ENCODE results near the gene CAMTA1.

CAMTA1 gene

DNA sequence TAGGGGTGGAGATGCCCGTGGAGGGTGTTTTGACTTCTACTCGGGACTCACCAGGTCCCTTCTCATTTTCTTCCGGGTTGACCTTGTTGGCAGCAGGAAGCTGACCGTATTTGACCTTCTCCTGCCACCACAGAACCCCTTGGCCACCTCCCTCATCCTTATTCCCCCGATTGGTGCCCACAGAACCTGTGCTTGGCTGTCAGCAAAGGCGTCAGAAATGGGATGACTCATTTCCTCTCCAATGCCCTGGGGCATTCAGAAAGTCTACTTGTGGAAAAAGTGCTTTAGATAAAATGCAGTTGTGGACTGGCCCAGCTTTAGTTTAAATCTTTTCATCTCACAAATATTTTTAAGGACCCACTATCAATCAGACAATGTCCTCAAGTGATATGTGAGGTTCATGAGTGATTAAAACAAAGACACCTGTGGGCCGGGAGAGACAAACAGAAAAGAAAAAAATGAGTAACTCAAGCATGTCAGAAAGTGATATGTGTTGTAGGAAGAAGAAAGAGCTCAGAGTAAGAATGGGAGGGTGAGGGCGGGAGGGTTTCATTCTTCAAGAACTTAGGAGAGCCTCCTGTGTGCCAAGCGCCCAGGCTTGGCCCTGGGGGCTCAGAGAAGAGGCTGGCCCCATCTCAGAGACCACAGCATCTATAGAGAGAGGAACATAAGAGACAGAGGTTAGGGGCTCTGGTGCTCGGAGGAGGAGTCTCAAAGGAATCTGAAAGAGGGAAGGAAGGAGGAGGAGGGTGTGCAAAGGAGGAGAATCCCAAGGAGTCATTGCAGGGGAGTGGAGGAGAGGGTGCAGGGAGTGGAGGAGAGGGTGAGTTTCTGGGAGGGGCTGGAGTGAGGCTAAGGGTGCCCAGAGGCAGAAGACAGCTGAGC is 764.3 kb downstream of the CAMTA1 start:
- peak; percentile 90 for ATAC-seq
- TF ChIP-seq BACH2 (CRISPR knock-in tag; IDR thresholded peaks at IDR 0.05; ENCODE audit: borderline replicate concordance) (no peak), ISL1 (CRISPR knock-in tag; IDR thresholded peaks at IDR 0.05) (peak; percentile 28; the same call in 1 of the 2 replicates), ARNTL (CRISPR knock-in tag; IDR thresholded peaks at IDR 0.05; ENCODE audit: borderline replicate concordance, low read depth) (no peak)

DNA sequence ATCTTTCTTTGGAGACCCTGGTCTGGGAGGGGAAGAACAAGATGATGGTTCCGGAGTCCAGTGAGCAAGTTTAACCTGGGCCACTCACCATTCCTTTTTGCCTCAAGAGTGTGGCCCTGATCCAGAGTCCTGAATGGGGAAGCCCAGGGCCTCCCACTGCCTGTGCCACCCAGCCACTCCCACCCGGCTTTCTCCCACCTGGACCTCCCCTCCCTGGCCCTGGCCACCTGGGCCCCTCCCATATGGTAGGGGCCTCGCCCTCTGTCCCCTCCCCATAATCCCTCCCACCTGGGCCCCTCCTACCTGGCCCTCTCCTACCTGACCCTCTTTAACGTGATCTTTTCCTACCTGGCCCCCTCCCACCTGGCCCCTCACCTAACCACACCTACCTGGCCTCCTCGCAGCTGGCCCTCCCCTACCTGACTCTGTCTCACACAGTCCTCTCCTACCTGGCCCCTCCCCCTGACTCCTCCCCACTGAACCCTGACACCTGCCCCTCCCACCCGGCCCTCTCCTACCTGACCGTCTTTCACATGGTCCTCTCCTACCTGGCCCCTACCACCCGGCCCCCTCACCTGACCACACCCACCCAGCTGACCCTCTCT is 765.1 kb downstream of the CAMTA1 start:
- ATAC-seq, result 0 out of 3 replicates have a peak, but pooled peaks have one; percentile 5
- TF ChIP-seq CSRNP3 (CRISPR knock-in tag; IDR thresholded peaks at IDR 0.05), result no peak
- TF ChIP-seq, protein P1, sequence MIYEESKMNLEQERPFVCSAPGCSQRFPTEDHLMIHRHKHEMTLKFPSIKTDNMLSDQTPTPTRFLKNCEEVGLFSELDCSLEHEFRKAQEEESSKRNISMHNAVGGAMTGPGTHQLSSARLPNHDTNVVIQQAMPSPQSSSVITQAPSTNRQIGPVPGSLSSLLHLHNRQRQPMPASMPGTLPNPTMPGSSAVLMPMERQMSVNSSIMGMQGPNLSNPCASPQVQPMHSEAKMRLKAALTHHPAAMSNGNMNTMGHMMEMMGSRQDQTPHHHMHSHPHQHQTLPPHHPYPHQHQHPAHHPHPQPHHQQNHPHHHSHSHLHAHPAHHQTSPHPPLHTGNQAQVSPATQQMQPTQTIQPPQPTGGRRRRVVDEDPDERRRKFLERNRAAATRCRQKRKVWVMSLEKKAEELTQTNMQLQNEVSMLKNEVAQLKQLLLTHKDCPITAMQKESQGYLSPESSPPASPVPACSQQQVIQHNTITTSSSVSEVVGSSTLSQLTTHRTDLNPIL (CRISPR knock-in tag; IDR thresholded peaks at IDR 0.05; ENCODE audit: low read depth), result no peak
- no peak for TF ChIP-seq CSDC2 (CRISPR knock-in tag; IDR thresholded peaks at IDR 0.05)
- TF ChIP-seq BACH2 (CRISPR knock-in tag; IDR thresholded peaks at IDR 0.05; ENCODE audit: borderline replicate concordance), result no peak
- no peak for TF ChIP-seq RARB (CRISPR knock-in tag; IDR thresholded peaks at IDR 0.05)
- TF ChIP-seq OSR1 (CRISPR knock-in tag; IDR thresholded peaks at IDR 0.05), result no peak
- TF ChIP-seq TOX (CRISPR knock-in tag; IDR thresholded peaks at IDR 0.05; ENCODE audit: borderline replicate concordance), result no peak
- no peak for TF ChIP-seq ZNF8 (CRISPR knock-in tag; IDR thresholded peaks at IDR 0.05)
- no peak for TF ChIP-seq ISL1 (CRISPR knock-in tag; IDR thresholded peaks at IDR 0.05)

DNA sequence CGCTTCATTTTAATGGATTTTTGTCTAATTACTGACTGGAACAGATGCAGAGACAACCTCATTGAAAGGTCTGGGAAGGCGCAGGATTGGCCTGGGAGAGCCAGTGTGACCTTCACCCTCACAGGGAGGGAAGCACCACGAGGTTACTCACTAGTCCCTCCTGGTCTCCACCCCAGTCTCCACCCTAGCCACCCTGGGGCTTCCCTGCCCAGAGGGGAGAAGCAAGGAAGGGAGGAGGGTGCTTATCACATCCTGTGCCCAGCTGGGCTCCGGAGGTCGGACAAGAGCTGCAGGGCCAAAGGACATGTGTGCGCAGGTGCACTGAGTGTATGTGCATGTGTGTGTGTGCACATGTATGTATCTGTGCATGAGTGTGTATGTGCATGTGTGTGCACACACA is 765.7 kb downstream of the CAMTA1 start:
- TF ChIP-seq RARB (CRISPR knock-in tag; IDR thresholded peaks at IDR 0.05) (no peak), OSR1 (CRISPR knock-in tag; IDR thresholded peaks at IDR 0.05) (no peak), TCF4 (CRISPR knock-in tag; IDR thresholded peaks at IDR 0.05; ENCODE audit: borderline replicate concordance) (no peak), TOX (CRISPR knock-in tag; IDR thresholded peaks at IDR 0.05; ENCODE audit: borderline replicate concordance) (no peak), ZNF70 (CRISPR knock-in tag; IDR thresholded peaks at IDR 0.05) (no peak), ZFP30 (CRISPR knock-in tag; IDR thresholded peaks at IDR 0.05) (no peak), PPARA (CRISPR knock-in tag; IDR thresholded peaks at IDR 0.05; ENCODE audit: borderline replicate concordance) (no peak), CSRNP3 (CRISPR knock-in tag; IDR thresholded peaks at IDR 0.05) (no peak)

DNA sequence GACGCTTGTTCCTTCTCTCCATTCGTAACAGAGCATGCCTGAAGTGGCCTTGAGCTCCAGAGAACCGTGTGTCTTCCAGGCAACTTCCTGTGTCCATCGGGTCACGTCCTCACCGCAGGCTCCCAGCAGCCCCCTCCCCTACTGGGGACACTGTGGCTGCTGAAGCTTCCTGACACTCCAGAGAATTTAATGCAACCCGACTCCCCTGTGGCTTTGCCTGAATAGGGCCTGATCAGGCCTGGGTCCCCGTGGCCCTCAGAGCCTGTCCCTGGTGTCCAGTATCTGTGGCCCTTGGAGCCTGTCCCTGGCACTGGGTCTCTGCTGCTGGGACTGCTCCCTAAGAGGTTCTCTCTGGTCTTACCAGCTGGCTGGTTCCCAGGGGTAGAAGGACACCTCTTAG is 766.2 kb downstream of the CAMTA1 start:
- no peak for ATAC-seq
- TF ChIP-seq ESRRG (CRISPR knock-in tag; IDR thresholded peaks at IDR 0.05) (no peak), TOX (CRISPR knock-in tag; IDR thresholded peaks at IDR 0.05; ENCODE audit: borderline replicate concordance) (no peak), ARNTL (CRISPR knock-in tag; IDR thresholded peaks at IDR 0.05; ENCODE audit: borderline replicate concordance, low read depth) (no peak), TCF4 (CRISPR knock-in tag; IDR thresholded peaks at IDR 0.05; ENCODE audit: borderline replicate concordance) (no peak), ZNF565 (CRISPR knock-in tag; conservative IDR thresholded peaks at IDR 0.05; ENCODE audit: low read depth) (no peak), ZFP3 (CRISPR knock-in tag; IDR thresholded peaks at IDR 0.05) (no peak), CSDC2 (CRISPR knock-in tag; IDR thresholded peaks at IDR 0.05) (no peak), CSRNP3 (CRISPR knock-in tag; IDR thresholded peaks at IDR 0.05) (no peak), RARB (CRISPR knock-in tag; IDR thresholded peaks at IDR 0.05) (no peak), PPARA (CRISPR knock-in tag; IDR thresholded peaks at IDR 0.05; ENCODE audit: borderline replicate concordance) (no peak), ISL1 (CRISPR knock-in tag; IDR thresholded peaks at IDR 0.05) (no peak), ZNF70 (CRISPR knock-in tag; IDR thresholded peaks at IDR 0.05) (no peak), SNAI2 (CRISPR knock-in tag; IDR thresholded peaks at IDR 0.05) (no peak), TSHZ2 (CRISPR knock-in tag; IDR thresholded peaks at IDR 0.05) (no peak), ZNF8 (CRISPR knock-in tag; IDR thresholded peaks at IDR 0.05) (no peak)
- TF ChIP-seq, protein P2, sequence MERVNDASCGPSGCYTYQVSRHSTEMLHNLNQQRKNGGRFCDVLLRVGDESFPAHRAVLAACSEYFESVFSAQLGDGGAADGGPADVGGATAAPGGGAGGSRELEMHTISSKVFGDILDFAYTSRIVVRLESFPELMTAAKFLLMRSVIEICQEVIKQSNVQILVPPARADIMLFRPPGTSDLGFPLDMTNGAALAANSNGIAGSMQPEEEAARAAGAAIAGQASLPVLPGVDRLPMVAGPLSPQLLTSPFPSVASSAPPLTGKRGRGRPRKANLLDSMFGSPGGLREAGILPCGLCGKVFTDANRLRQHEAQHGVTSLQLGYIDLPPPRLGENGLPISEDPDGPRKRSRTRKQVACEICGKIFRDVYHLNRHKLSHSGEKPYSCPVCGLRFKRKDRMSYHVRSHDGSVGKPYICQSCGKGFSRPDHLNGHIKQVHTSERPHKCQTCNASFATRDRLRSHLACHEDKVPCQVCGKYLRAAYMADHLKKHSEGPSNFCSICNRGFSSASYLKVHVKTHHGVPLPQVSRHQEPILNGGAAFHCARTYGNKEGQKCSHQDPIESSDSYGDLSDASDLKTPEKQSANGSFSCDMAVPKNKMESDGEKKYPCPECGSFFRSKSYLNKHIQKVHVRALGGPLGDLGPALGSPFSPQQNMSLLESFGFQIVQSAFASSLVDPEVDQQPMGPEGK (CRISPR knock-in tag; IDR thresholded peaks at IDR 0.05; ENCODE audit: borderline replicate concordance), result no peak
- TF ChIP-seq, protein P1 (CRISPR knock-in tag; IDR thresholded peaks at IDR 0.05; ENCODE audit: low read depth), result no peak

More for the DNA sequence above, 765.7 kb downstream of the CAMTA1 start:
- no peak for ATAC-seq
